NCI-H187 (cell line): ENCODE data around the gene BACH2.
"Not testable (repeated sequence)": the region's sequence is repeated elsewhere in the genome, so short reads cannot be mapped to it uniquely, and the experiment has no call there.

Source experiments
- DNase-seq, 2 experiments: peaks; one replicate each; lab custom pipeline; 2025; lab: John Stamatoyannopoulos, UW

BACH2 gene

DNA sequence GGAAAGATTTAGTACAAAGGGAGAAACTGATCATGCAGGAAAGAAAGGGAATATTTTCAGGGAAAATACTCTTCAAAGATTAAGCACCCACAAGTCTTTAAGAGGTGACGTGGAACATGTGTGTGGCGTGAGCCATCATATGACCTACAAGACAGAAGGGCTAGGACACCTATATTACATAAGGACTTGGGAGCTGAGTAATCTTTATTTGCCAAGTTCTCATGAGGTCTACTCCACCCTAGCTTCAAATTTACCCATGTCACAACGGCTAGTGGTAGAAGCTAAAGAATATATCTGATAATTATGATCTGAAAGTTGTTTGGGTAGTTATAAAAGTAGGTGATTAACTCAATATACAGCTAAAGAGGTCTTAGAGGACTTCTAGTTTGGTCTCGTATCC, 234.6 kb downstream of the BACH2 start:
- DNase-seq = no peak

DNA sequence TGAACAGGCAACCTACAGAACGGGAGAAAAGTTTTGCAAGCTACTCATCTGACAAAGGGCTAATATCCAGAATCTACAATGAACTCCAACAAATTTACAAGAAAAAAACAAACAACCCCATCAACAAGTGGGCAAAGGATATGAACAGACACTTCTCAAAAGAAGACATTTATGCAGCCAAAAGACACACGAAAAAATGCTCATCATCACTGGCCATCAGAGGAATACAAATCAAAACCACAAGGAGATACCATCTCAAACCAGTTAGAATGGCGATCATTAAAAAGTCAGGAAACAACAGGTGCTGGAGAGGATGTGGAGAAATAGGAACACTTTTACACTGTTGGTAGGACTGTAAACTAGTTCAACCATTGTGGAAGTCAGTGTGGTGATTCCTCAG, 237.5 kb downstream of the BACH2 start:
- not testable (repeated sequence) for DNase-seq

DNA sequence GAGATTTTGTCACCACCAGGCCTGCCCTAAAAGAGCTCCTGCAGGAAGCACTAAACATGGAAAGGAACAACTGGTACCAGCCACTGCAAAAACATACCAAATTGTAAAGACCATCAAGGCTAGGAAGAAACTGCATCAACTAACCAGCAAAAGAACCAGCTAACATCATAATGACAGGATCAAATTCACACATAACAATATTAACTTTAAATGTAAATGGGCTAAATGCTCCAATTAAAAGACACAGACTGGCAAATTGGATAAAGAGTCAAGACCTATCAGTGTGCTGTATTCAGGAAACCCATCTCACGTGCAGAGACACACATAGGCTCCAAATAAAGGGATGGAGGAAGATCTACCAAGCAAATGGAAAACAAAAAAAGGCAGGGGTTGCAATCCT, 240.7 kb downstream of the BACH2 start:
- DNase-seq = not testable (repeated sequence)

GRCh38 chr6:90054193-90054592, 242.4 kb downstream of the BACH2 start:
- not testable (repeated sequence) for DNase-seq

DNA sequence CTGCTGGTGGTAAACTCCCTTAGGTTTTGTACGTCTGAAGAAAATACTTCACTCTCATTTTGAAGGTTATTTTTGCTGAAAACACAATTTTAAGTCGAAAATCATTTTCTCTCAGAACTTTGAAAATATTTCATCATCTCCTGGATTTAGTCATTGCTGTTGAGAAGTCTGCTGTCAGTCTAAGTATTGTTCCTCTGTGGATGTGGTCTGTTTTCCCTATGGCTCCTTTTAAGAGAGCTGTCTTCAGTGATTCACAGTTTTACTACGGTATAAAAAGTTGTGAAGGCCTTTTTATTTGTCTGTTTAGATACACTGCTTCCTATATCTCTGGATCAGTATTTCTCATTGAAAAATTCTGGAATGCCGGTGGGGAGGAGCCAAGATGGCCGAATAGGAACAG, 243.0 kb downstream of the BACH2 start:
- DNase-seq = no peak

DNA sequence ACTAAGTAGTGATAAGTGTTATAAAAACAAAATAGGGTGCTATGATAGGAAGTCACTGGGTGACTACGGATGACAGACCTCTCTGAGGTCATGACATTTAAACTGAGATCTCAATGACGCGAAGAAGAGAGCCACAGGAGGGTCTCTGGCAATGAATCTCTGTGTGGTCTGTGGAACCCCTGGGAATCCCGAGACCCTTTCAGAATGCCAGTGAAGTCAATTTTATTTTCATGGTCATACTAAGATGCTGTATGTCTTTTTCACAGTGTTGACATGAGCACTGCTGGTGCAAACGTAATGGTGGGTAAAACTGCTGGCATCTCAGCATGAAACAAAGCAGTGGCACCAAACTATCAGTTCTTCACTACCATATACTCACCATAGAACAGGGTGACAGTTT, 247.3 kb downstream of the BACH2 start:
- no peak for DNase-seq

DNA sequence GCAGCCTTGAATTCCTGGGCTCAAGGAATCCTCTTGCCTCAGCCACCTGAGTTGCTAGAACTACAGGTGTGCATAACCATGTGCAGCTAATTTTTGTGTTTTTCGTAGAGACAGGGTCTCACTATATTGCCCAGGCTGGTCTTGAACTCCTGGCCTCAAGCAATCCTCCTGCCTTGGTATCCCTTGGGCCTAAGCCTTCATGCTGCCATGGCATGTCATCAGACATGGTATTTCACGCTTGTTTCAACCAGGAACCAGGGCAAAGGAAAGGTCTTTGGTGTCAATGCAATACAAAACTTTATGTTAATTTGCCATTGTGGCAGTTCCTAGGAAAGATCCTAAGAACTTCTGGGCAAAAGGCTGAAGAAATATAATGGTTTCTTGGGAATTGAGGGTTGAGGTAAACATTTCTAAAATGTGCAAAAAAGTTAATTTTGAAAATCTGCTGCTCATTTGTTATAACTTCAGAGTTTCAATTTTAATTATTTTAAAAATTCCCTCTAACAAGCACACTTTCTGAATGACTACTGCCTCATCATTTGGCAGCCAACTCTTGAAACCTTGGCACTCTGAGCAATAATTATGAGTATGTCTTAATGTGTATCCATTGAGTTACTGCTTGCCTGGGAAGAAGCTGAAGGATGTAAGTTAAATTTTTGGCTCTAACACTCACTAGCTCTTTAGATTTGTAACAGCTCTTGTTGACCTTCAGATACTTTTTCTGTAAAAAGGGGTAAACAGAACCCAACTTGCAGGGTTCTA, 248.3 kb downstream of the BACH2 start:
- no peak for DNase-seq

GRCh38 chr6:90045535-90045934, 251.1 kb downstream of the BACH2 start:
- no peak for DNase-seq

DNA sequence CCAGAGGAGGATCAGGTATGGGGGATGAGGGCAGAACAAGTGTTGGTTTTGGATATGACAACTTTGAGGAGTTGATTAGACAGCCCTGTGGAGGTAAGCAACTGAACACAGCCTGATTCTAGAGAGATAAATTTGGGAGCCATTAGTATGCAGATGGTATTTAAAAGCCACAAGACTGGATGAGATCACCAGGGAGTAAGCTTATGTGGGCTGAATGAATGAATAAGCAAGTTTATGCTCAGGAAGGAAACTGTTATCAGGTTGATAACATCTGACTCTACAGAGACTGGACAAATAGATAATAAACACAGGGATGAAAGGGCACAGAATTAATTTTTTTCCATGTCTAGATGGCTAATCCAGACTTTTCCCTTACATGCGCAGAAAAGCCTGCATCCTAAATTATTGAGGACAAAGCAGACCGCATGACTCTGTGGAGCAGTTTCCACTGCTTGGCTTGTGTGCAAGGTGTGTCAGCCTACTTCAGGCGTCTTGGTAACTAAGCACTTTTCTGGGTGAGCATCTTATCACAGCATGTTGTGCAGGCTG, 251.7 kb downstream of the BACH2 start:
- no peak for DNase-seq

GRCh38 chr6:90044182-90044832, 252.3 kb downstream of the BACH2 start:
- no peak for DNase-seq

DNA sequence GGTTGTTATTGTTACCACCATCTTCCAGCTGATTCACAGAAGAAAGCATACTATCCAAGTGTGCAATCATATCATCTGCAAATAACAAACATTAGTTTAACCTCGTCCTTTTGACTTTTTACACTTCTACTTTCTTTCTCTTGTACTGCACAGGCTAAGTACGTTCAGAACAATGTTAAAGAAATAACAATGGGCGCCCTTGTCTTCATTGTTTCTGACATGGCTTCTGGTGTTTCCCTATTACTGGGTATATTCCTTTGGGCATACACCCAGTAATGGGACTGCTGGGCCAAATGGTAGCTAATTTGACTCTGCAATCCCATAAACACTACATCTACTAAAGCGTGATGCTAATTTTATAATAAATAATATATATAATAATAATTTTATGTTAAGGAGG, 255.7 kb downstream of the BACH2 start:
- DNase-seq = no peak

DNA sequence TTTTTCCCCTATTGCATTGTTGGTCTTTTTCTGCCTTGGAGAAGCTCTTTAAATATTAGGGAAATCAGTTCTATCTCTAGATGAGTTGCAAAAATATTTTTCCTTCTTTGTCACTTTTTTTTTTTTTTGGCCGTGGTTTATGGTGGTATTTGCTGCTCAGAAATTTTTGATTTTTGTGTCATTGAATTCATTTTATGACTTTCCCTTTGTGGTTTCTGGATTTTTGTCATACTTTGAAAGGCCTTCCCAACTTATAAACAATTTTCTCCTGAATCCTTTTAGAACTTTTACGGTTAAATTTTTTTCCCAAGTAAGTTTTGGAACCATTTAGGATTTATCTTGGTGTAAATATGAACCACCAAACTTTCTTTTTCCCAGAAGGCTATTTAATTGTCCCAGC, 256.7 kb downstream of the BACH2 start:
- no peak for DNase-seq

- DNase-seq = no peak
These were observed 257.5 kb downstream of the BACH2 start for GRCh38 chr6:90038961-90039653.

- DNase-seq = no peak
These were observed 259.7 kb downstream of the BACH2 start for GRCh38 chr6:90036963-90037362.

- DNase-seq = no peak
These were observed 261.5 kb downstream of the BACH2 start for GRCh38 chr6:90035047-90035723.

- DNase-seq = no peak
These were observed 262.8 kb downstream of the BACH2 start for GRCh38 chr6:90033746-90034271.

- not testable (repeated sequence) for DNase-seq
These were observed 264.0 kb downstream of the BACH2 start for GRCh38 chr6:90032489-90033212.

GRCh38 chr6:90028995-90029635, 267.5 kb downstream of the BACH2 start:
- no peak for DNase-seq

GRCh38 chr6:90028066-90028778, 268.4 kb downstream of the BACH2 start:
- DNase-seq = no peak

GRCh38 chr6:90026216-90026615, 270.4 kb downstream of the BACH2 start:
- no peak for DNase-seq
